UCSD-AML1 (cell line): ENCODE data around the gene MED16.
"Not testable (repeated sequence)": the region's sequence is repeated elsewhere in the genome, so short reads cannot be mapped to it uniquely, and the experiment has no call there.

ENCODE experiments used
- DNase-seq: peaks from one replicate; lab custom pipeline; 2025; ENCODE audit not compliant: unreplicated experiment; lab: John Stamatoyannopoulos, UW

The MED16 gene

GRCh38 chr19:831407-832369 is 61.3 kb downstream of the MED16 start:
- DNase-seq, result no peak

GRCh38 chr19:829129-829758 is 63.7 kb downstream of the MED16 start:
- no peak for DNase-seq

GRCh38 chr19:827710-828321 is 65.2 kb downstream of the MED16 start, which contains the start of gene AZU1:
AZU1 (plus strand) TSS chr19:827837; CDS start chr19:827847, 10 bp downstream.
- no peak for DNase-seq

GRCh38 chr19:827314-827709 is 65.7 kb downstream of the MED16 start:
- no peak for DNase-seq

GRCh38 chr19:825897-826644 is 66.9 kb downstream of the MED16 start:
- DNase-seq, result no peak

- peak; percentile 26 for DNase-seq
These were observed 68.1 kb downstream of the MED16 start for GRCh38 chr19:824885-825284.

GRCh38 chr19:823565-824121 is 69.3 kb downstream of the MED16 start:
- peak; percentile 26 for DNase-seq

GRCh38 chr19:821825-822503 is 71.0 kb downstream of the MED16 start, which contains the start of gene PLPPR3:
PLPPR3 (minus strand) TSS chr19:821955; CDS start chr19:821559, 396 bp downstream.
- no peak for DNase-seq

GRCh38 chr19:821231-821824 is 71.7 kb downstream of the MED16 start:
- no peak for DNase-seq

GRCh38 chr19:820212-820611 is 72.8 kb downstream of the MED16 start:
- not testable (repeated sequence) for DNase-seq
